HepG2 (cell line): ENCODE measurements around the gene VEGFB. TPM values are rescaled to one million over a fixed set of nuclear protein-coding genes. Genes with fewer than 3 reads are reported as not detected.

Experiments used
- ARNT2 ChIP-seq: sonication (generic); formaldehyde crosslinking; IDR thresholded peaks from 2 replicates; pipeline ENCODE4 v1.8.0; 2022; ENCODE audit warnings: mild to moderate bottlenecking, low read depth, missing genetic modification reagents, moderate library complexity
- ATF7 ChIP-seq, 2 experiments: fragments of 450-650 bp in 1 of 2; sonication (generic) in 1 of 2; formaldehyde crosslinking in 1 of 2; IDR thresholded peaks; 2 replicates each; pipeline versions ENCODE4 v1.4.0 to v1.6.1; 2016 to 2020; ENCODE audit warnings: antibody characterized with exemption in 1 of 2, mild to moderate bottlenecking in 1 of 2, missing genetic modification reagents in 1 of 2
- CBX2 ChIP-seq, 2 experiments: fragments of 200-600 bp in 1 of 2; sonication (generic); formaldehyde crosslinking in 1 of 2; IDR thresholded peaks; 2 replicates each; pipeline versions ENCODE4 v1.7.0 to v1.8.1; 2018 to 2022; ENCODE audit warnings: low read depth in 2 of 2, low read length in 1 of 2, mild to moderate bottlenecking in 1 of 2, missing genetic modification reagents in 1 of 2
- HES4 ChIP-seq: sonication (generic); formaldehyde crosslinking; IDR thresholded peaks from 2 replicates; pipeline ENCODE4 v1.9.0; 2021; ENCODE audit warnings: mild to moderate bottlenecking, missing genetic modification reagents, borderline replicate concordance
- MEIS2 ChIP-seq: sonication (generic); formaldehyde crosslinking; IDR thresholded peaks from 2 replicates; pipeline ENCODE4 v1.9.0; 2021; ENCODE audit warnings: mild to moderate bottlenecking, missing genetic modification reagents
- MYC ChIP-seq: sonication (generic); formaldehyde crosslinking; IDR thresholded peaks from 2 replicates; pipeline ENCODE4 v1.9.0; 2021; ENCODE audit warnings: missing genetic modification reagents, borderline replicate concordance
- PHF8 ChIP-seq: sonication (generic); formaldehyde crosslinking; IDR thresholded peaks from 2 replicates; pipeline ENCODE4 v1.5.0; 2020; ENCODE audit warnings: missing genetic modification reagents
- SKI ChIP-seq: fragments of 450-650 bp; IDR thresholded peaks from one replicate; pipeline ENCODE4 v1.6.1; 2018; ENCODE audit warnings: mild to moderate bottlenecking; ENCODE audit not compliant: partially characterized antibody
- TAF1 ChIP-seq: sonication (generic); formaldehyde crosslinking; IDR thresholded peaks from 2 replicates; pipeline ENCODE4 v1.4.0; 2020; ENCODE audit warnings: missing genetic modification reagents
- TBL1XR1 ChIP-seq: fragments of 150-350 bp; IDR thresholded peaks from 2 replicates; pipeline ENCODE4 v1.6.1; 2014; ENCODE audit warnings: borderline replicate concordance, low read length; ENCODE audit not compliant: partially characterized antibody
- ZBTB7B ChIP-seq: sonication (generic); formaldehyde crosslinking; IDR thresholded peaks from 2 replicates; pipeline ENCODE4 v1.4.0; 2020; ENCODE audit warnings: missing genetic modification reagents
- ZNF253 ChIP-seq: sonication (generic); formaldehyde crosslinking; IDR thresholded peaks from 2 replicates; pipeline ENCODE4 v1.8.0; 2022; ENCODE audit warnings: mild to moderate bottlenecking, missing genetic modification reagents, borderline replicate concordance
- ZNF441 ChIP-seq: sonication (generic); formaldehyde crosslinking; IDR thresholded peaks from 2 replicates; pipeline ENCODE4 v1.7.0; 2021; ENCODE audit warnings: missing genetic modification reagents, borderline replicate concordance
- ZNF496 ChIP-seq: sonication (generic); formaldehyde crosslinking; IDR thresholded peaks from 2 replicates; pipeline ENCODE4 v1.8.1; 2023; ENCODE audit warnings: mild to moderate bottlenecking, moderate library complexity, missing genetic modification reagents; ENCODE audit not compliant: insufficient replicate concordance
- ZNF629 ChIP-seq: sonication (generic); formaldehyde crosslinking; conservative IDR thresholded peaks from 2 replicates; pipeline ENCODE4 v1.5.0; 2020; ENCODE audit warnings: missing genetic modification reagents
- ZNF788 ChIP-seq: sonication (generic); formaldehyde crosslinking; IDR thresholded peaks from 2 replicates; pipeline ENCODE4 v1.5.0; 2020; ENCODE audit warnings: mild to moderate bottlenecking, missing genetic modification reagents, borderline replicate concordance
- ZSCAN30 ChIP-seq: sonication (generic); formaldehyde crosslinking; IDR thresholded peaks from 2 replicates; pipeline ENCODE4 v1.5.0; 2020; ENCODE audit warnings: mild to moderate bottlenecking, missing genetic modification reagents
- polyA plus RNA-seq, 8 experiments: library from polyadenylated mRNA; depleted of rRNA in 3 of 8; stranded (reverse) in 7 of 8; unstranded in 1 of 8; fragments of >200 nt; fragmentation: Illumina TruSeq in 4 of 8; extraction: Trizol in 4 of 8; gene quantifications; 2 replicates each; pipeline versions ENCODE4 v1.2.1 to v1.2.3, GENCODE V29; 2011 to 2016; ENCODE audit warnings: low read depth in 4 of 8, missing spikeins in 1 of 8, mixed read lengths in 1 of 8; ENCODE audit not compliant: insufficient read depth in 1 of 8
- total RNA-seq, 5 experiments: library from RNA; depleted of rRNA; stranded (reverse); fragments of >200 nt; fragmentation: Illumina TruSeq; extraction: Trizol; gene quantifications; 2 replicates each; pipeline ENCODE4 v1.2.3, GENCODE V29; 2016; ENCODE audit warnings: low read depth in 1 of 5
- TF ChIP-seq, protein P1 (sequence below): sonication (generic); formaldehyde crosslinking; IDR thresholded peaks from 2 replicates; pipeline ENCODE4 v1.4.0; 2020; ENCODE audit warnings: missing genetic modification reagents
- TF ChIP-seq, protein P2 (sequence below): sonication (generic); formaldehyde crosslinking; conservative IDR thresholded peaks from 2 replicates; pipeline ENCODE4 v1.4.0; 2020; ENCODE audit warnings: mild to moderate bottlenecking, missing genetic modification reagents, moderate library complexity

The VEGFB gene
- total and polyA plus RNA-seq, 2 of the 13 experiments (the other 11 are each of a cell fraction or from before 2014, with no cell fraction given) = 9.0 to 11.3 TPM

DNA sequence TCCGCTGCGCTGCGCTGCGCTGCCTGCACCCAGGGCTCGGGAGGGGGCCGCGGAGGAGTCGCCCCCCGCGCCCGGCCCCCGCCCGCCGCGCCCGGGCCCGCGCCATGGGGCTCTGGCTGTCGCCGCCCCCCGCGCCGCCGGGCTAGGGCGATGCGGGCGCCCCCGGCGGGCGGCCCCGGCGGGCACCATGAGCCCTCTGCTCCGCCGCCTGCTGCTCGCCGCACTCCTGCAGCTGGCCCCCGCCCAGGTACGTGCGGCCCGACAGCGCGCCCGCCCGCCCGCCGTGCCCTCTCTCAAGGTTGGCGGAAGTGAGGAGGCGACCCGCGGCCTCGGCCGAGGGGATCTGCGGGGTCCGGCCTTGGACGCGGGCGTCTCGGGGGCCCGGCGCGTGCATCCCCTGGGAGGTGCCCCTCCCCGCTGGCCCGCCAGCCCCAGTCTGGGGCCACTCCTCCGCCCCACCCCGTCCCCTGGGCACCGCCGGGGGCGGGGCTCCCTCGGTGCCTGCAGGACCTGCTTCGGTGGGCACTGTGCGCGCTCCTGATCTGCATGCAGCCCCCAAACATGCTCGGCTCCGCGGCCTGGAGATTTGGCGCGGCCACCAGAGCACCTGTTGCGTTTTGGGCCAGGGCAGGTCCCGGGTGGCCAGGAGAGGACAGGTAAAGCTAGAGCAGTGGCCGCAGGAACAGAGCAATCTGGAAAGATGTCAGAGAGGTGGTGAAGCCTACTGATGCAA lies 429 bp downstream of the VEGFB start (continued):
- TF ChIP-seq ZNF253 (no peak), ZNF496 (CRISPR knock-in tag) (no peak), TBL1XR1 (no peak), ZNF788 (CRISPR knock-in tag) (peak; percentile 17; the same call in 1 of the 2 replicates), ARNT2 (CRISPR knock-in tag) (0 out of 2 replicates have a peak, but pooled peaks have one; percentile 50), TAF1 (CRISPR knock-in tag) (peak; percentile 13; the same call in 1 of the 2 replicates), ZNF629 (CRISPR knock-in tag) (no peak), HES4 (CRISPR knock-in tag) (peak; percentile 45; the same call in 1 of the 2 replicates), CBX2 (IDR thresholded peaks at IDR 0.05; ENCODE audit: low read depth, low read length) (no peak), CBX2 (CRISPR knock-in tag; IDR thresholded peaks at IDR 0.05; ENCODE audit: low read depth) (no peak), PHF8 (peak; percentile 33; the same call in 1 of the 2 replicates), SKI (peak; percentile 44), MYC (CRISPR knock-in tag) (peak; percentile 62; the same call in 1 of the 2 replicates), ZNF441 (CRISPR knock-in tag) (0 out of 2 replicates have a peak, but pooled peaks have one; percentile 17), MEIS2 (CRISPR knock-in tag) (0 out of 2 replicates have a peak, but pooled peaks have one; percentile 50), ATF7 (IDR thresholded peaks at IDR 0.05) (no peak), ATF7 (CRISPR knock-in tag; IDR thresholded peaks at IDR 0.05) (no peak), ZBTB7B (CRISPR knock-in tag) (peak; percentile 40), ZSCAN30 (CRISPR knock-in tag) (no peak)
- TF ChIP-seq, protein P1, sequence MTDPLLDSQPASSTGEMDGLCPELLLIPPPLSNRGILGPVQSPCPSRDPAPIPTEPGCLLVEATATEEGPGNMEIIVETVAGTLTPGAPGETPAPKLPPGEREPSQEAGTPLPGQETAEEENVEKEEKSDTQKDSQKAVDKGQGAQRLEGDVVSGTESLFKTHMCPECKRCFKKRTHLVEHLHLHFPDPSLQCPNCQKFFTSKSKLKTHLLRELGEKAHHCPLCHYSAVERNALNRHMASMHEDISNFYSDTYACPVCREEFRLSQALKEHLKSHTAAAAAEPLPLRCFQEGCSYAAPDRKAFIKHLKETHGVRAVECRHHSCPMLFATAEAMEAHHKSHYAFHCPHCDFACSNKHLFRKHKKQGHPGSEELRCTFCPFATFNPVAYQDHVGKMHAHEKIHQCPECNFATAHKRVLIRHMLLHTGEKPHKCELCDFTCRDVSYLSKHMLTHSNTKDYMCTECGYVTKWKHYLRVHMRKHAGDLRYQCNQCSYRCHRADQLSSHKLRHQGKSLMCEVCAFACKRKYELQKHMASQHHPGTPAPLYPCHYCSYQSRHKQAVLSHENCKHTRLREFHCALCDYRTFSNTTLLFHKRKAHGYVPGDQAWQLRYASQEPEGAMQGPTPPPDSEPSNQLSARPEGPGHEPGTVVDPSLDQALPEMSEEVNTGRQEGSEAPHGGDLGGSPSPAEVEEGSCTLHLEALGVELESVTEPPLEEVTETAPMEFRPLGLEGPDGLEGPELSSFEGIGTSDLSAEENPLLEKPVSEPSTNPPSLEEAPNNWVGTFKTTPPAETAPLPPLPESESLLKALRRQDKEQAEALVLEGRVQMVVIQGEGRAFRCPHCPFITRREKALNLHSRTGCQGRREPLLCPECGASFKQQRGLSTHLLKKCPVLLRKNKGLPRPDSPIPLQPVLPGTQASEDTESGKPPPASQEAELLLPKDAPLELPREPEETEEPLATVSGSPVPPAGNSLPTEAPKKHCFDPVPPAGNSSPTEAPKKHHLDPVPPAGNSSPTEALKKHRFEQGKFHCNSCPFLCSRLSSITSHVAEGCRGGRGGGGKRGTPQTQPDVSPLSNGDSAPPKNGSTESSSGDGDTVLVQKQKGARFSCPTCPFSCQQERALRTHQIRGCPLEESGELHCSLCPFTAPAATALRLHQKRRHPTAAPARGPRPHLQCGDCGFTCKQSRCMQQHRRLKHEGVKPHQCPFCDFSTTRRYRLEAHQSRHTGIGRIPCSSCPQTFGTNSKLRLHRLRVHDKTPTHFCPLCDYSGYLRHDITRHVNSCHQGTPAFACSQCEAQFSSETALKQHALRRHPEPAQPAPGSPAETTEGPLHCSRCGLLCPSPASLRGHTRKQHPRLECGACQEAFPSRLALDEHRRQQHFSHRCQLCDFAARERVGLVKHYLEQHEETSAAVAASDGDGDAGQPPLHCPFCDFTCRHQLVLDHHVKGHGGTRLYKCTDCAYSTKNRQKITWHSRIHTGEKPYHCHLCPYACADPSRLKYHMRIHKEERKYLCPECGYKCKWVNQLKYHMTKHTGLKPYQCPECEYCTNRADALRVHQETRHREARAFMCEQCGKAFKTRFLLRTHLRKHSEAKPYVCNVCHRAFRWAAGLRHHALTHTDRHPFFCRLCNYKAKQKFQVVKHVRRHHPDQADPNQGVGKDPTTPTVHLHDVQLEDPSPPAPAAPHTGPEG (CRISPR knock-in tag) = peak; percentile 62; the same call in 1 of the 2 replicates
- TF ChIP-seq, protein P2, sequence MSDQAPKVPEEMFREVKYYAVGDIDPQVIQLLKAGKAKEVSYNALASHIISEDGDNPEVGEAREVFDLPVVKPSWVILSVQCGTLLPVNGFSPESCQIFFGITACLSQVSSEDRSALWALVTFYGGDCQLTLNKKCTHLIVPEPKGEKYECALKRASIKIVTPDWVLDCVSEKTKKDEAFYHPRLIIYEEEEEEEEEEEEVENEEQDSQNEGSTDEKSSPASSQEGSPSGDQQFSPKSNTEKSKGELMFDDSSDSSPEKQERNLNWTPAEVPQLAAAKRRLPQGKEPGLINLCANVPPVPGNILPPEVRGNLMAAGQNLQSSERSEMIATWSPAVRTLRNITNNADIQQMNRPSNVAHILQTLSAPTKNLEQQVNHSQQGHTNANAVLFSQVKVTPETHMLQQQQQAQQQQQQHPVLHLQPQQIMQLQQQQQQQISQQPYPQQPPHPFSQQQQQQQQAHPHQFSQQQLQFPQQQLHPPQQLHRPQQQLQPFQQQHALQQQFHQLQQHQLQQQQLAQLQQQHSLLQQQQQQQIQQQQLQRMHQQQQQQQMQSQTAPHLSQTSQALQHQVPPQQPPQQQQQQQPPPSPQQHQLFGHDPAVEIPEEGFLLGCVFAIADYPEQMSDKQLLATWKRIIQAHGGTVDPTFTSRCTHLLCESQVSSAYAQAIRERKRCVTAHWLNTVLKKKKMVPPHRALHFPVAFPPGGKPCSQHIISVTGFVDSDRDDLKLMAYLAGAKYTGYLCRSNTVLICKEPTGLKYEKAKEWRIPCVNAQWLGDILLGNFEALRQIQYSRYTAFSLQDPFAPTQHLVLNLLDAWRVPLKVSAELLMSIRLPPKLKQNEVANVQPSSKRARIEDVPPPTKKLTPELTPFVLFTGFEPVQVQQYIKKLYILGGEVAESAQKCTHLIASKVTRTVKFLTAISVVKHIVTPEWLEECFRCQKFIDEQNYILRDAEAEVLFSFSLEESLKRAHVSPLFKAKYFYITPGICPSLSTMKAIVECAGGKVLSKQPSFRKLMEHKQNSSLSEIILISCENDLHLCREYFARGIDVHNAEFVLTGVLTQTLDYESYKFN (CRISPR knock-in tag) = peak; percentile 74
